ENCODE results near the gene IL1RAPL2.
"Not testable (repeated sequence)": the region's sequence is repeated elsewhere in the genome, so short reads cannot be mapped to it uniquely, and the experiment has no call there.

IL1RAPL2 gene

GRCh38 chrX:105050921-105051320 lies 484.9 kb downstream of the IL1RAPL2 start:
- DNase-seq = no peak

GRCh38 chrX:105051364-105051763 lies 485.4 kb downstream of the IL1RAPL2 start:
- no peak for DNase-seq

- no peak for DNase-seq
Observed at GRCh38 chrX:105052926-105053325, 486.9 kb downstream of the IL1RAPL2 start.

GRCh38 chrX:105063743-105064142 lies 497.7 kb downstream of the IL1RAPL2 start:
- no peak for DNase-seq

GRCh38 chrX:105098201-105098600 lies 532.2 kb downstream of the IL1RAPL2 start:
- DNase-seq = no peak

GRCh38 chrX:105098812-105099211 lies 532.8 kb downstream of the IL1RAPL2 start:
- DNase-seq = no peak

GRCh38 chrX:105101378-105101777 lies 535.4 kb downstream of the IL1RAPL2 start:
- DNase-seq = no peak

- DNase-seq = no peak
Observed at GRCh38 chrX:105109936-105110335, 543.9 kb downstream of the IL1RAPL2 start.

GRCh38 chrX:105114554-105115130 lies 548.6 kb downstream of the IL1RAPL2 start:
- DNase-seq = no peak

- DNase-seq = not testable (repeated sequence)
Observed at GRCh38 chrX:105115596-105116320, 549.8 kb downstream of the IL1RAPL2 start.

- DNase-seq = no peak
Observed at GRCh38 chrX:105116486-105116885, 550.5 kb downstream of the IL1RAPL2 start.

- DNase-seq = no peak
Observed at GRCh38 chrX:105117621-105118020, 551.6 kb downstream of the IL1RAPL2 start.

GRCh38 chrX:105120463-105120862 lies 554.5 kb downstream of the IL1RAPL2 start:
- no peak for DNase-seq

- DNase-seq = no peak
Observed at GRCh38 chrX:105121186-105121585, 555.2 kb downstream of the IL1RAPL2 start.

GRCh38 chrX:105126201-105126600 lies 560.2 kb downstream of the IL1RAPL2 start:
- DNase-seq = no peak

- DNase-seq = no peak
Observed at GRCh38 chrX:105134273-105134672, 568.3 kb downstream of the IL1RAPL2 start.

GRCh38 chrX:105136786-105137185 lies 570.8 kb downstream of the IL1RAPL2 start:
- no peak for DNase-seq

- no peak for DNase-seq
Observed at GRCh38 chrX:105150036-105150435, 584.0 kb downstream of the IL1RAPL2 start.

GRCh38 chrX:105150557-105150956 lies 584.6 kb downstream of the IL1RAPL2 start:
- DNase-seq = no peak

GRCh38 chrX:105167233-105167632 lies 601.2 kb downstream of the IL1RAPL2 start:
- no peak for DNase-seq

GRCh38 chrX:105168577-105168976 lies 602.6 kb downstream of the IL1RAPL2 start:
- no peak for DNase-seq

GRCh38 chrX:105173071-105173470 lies 607.1 kb downstream of the IL1RAPL2 start:
- no peak for DNase-seq

GRCh38 chrX:105179644-105180043 lies 613.6 kb downstream of the IL1RAPL2 start:
- DNase-seq = no peak

- DNase-seq = no peak
Observed at GRCh38 chrX:105189093-105189492, 623.1 kb downstream of the IL1RAPL2 start.

Measured in NCI-H2171 treated with DMSO at 0.1 percent for 48 hours (cell line).